ENCODE measurements around the gene RAP1GDS1. TPM values are rescaled to one million over a fixed set of nuclear protein-coding genes. Genes with fewer than 3 reads are reported as not detected.

Gene RAP1GDS1
- total RNA-seq, 1 experiment from 2014 or later: 16.3 TPM

GRCh38 chr4:98490251-98490650 is 229.1 kb downstream of the RAP1GDS1 start:
- in situ Hi-C loops (cut with HindIII; ENCODE audit: low pct_unique_long_range_greater_than_20kb, low sequenced_read_pairs): no loop called here
- no peak for DNase-seq (ENCODE audit: low read depth)

GRCh38 chr4:98491899-98492559 is 230.8 kb downstream of the RAP1GDS1 start:
- no peak for DNase-seq (ENCODE audit: low read depth)
- in situ Hi-C loops (cut with HindIII; ENCODE audit: low pct_unique_long_range_greater_than_20kb, low sequenced_read_pairs): no loop called here

GRCh38 chr4:98493296-98493695 is 232.1 kb downstream of the RAP1GDS1 start:
- in situ Hi-C loops (cut with HindIII; ENCODE audit: low pct_unique_long_range_greater_than_20kb, low sequenced_read_pairs): no loop called here
- DNase-seq (ENCODE audit: low read depth): no peak

Other genes starting within 250 kb of the RAP1GDS1 start
- 0.10 TPM in 1 of 2 replicates, not detected in the other for gene STPG2, start 117.9 kb upstream of the RAP1GDS1 start, total RNA-seq (2014; rRNA removed; shearing (Covaris generic); ENCODE audit: low replicate concordance)

All from Caki2 (cell line).